ENCODE data around the gene LOX. TPM values are rescaled to one million over a fixed set of nuclear protein-coding genes. Genes with fewer than 3 reads are reported as not detected.
A peak's percentile ranks its signal among the peaks of the same experiment; 100 is the strongest.

Gene LOX, protein sequence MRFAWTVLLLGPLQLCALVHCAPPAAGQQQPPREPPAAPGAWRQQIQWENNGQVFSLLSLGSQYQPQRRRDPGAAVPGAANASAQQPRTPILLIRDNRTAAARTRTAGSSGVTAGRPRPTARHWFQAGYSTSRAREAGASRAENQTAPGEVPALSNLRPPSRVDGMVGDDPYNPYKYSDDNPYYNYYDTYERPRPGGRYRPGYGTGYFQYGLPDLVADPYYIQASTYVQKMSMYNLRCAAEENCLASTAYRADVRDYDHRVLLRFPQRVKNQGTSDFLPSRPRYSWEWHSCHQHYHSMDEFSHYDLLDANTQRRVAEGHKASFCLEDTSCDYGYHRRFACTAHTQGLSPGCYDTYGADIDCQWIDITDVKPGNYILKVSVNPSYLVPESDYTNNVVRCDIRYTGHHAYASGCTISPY
- polyA plus RNA-seq (0.06 and 0.52 TPM in 2 replicates), polyA minus RNA-seq (under 0.01 and 0.35 TPM in 2 replicates)

DNA sequence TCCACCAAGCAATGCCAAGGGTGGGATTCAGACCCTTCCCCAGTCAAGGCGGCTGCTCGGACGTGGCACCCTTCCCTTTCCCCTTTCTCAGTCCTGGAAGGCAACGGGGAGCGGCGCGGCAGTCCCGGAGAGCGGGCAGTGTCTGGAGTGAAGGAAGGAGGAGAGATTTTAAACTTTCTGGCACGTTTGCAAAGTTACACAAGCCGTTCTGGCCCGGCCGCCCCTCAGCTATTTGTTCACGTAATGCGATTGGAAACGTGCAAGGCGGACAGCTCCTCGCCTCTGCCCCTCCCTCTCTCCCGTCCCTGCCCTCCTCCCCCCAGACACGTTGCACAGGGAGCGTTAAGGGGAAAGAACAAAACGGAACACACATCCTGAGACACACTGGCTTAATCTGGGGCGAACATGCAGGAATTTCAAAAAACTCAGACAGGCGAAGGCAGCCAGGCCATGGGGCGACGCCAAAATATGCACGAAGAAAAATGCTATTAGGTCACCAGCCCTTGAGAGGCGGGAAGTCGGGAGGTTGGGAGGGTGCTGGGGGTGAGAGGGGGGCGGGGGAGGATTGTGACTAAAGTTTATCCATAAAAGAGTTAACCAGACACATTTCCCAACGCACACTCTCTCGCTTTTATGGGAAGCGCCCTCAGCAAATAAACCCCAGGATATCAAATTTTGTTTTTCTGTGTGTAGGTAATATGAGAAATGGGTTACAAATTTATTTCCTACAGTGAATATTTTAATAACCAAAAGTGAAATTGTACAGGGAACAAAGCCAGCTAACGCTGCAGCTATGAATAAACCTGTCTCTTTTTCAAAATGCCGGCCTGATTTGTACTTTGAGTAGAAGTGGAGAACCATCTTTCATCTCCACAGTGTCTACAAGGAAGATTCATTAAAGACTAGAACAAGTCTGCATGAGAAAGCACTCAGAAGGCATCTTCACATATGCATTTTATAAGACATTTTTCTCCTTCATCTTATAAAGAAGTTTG, at the start of gene LOX:
TSS of gene LOX (minus strand) at position 144 of the 995 bp plus-strand sequence. CDS start 274 bp downstream, outside the sequence.
- Histone ChIP-seq H3K79me2 (replicated peaks; ENCODE audit: insufficient read depth, low read length) (no peaks in the 10 kb centered on the region), H3K4me3 (ENCODE audit: low read length) (peak within 1 kb of the TSS; percentile 75), H2AFZ (ENCODE audit: low read depth, low read length) (peak within 1 kb of the TSS; percentile 14), H3K9ac (ENCODE audit: low read length) (peak within 1 kb of the TSS; percentile 55), H3K36me3 (ENCODE audit: insufficient read depth, low read length) (no peaks in the 10 kb centered on the region), H3K27ac (ENCODE audit: low read length) (no peak within 1 kb of the TSS), H3K9me3 (ENCODE audit: low read length) (no peaks in the 10 kb centered on the region), H3F3A (ENCODE audit: insufficient read depth, low read length, poor library complexity, severe bottlenecking) (no peaks in the 10 kb centered on the region), H3K9me2 (ENCODE audit: insufficient read depth, low read length) (no peaks in the 10 kb centered on the region), H3K4me2 (ENCODE audit: low read length) (peak within 1 kb of the TSS; percentile 76), H3K27me3 (ENCODE audit: insufficient read depth, low read depth, low read length) (peaks cover 39% of the 10 kb centered on the region), H4K20me1 (ENCODE audit: insufficient read depth) (no peaks in the 10 kb centered on the region)
- no peak for TF ChIP-seq SMC3 (conservative IDR thresholded peaks at IDR 0.05; ENCODE audit: poor library complexity)
- no peak for TF ChIP-seq EP300 (conservative IDR thresholded peaks at IDR 0.05; ENCODE audit: poor library complexity, severe bottlenecking)
- no peak for TF ChIP-seq CTCF (IDR thresholded peaks at IDR 0.05; ENCODE audit: poor library complexity, severe bottlenecking)
- no peak for TF ChIP-seq RAD21 (conservative IDR thresholded peaks at IDR 0.05)
- no peak for TF ChIP-seq REST (IDR thresholded peaks at IDR 0.05; ENCODE audit: borderline replicate concordance)
- TF ChIP-seq TAF1 (IDR thresholded peaks at IDR 0.05; ENCODE audit: low read depth), result no peak
- TF ChIP-seq EZH2 (IDR thresholded peaks at IDR 0.05; ENCODE audit: borderline replicate concordance, insufficient read depth, low read length, poor library complexity, severe bottlenecking), result no peak
- no peak for TF ChIP-seq POLR2AphosphoS5 (IDR thresholded peaks at IDR 0.05)
- no peak for TF ChIP-seq MXI1 (conservative IDR thresholded peaks at IDR 0.05; ENCODE audit: poor library complexity, severe bottlenecking)

DNA sequence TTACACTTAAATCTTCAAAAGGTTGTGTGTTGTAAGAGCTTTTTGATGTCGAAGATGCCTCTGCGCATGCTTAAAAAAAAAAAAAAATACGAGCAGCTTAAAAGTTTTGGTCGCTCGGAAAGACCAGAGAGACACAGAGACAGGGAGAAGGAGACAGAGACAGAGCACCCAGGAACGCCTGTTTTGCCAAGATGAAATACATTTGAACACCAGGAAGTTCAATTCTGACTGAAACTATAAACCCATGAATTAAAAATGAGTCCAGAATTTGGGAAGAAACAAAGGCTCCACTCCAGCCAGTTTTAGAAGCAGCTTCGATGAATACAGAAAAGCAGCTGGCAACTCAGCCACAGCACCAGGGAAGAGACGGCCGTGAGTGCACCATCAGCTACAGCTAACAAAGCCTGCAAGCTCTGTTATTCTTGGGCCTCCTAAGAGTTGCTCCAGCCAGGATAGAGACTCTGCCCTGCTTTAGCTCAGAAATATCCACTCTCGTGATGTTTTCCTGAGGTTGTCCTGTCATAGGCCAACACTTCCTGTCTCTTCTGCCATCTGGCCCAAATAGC, 48.8 kb upstream of the LOX start:
- no peak overlapping the region for H3K4me3 ChIP-seq (ENCODE audit: low read length)
- no peaks in the 10 kb centered on the region for H3K9me3 ChIP-seq (ENCODE audit: low read length)
- no peaks in the 10 kb centered on the region for H3K79me2 ChIP-seq (replicated peaks; ENCODE audit: insufficient read depth, low read length)
- no peak overlapping the region for H3K27ac ChIP-seq (ENCODE audit: low read length)
- no peak overlapping the region for H3K9ac ChIP-seq (ENCODE audit: low read length)
- no peak overlapping the region for H3K4me2 ChIP-seq (ENCODE audit: low read length)
- no peaks in the 10 kb centered on the region for H3K36me3 ChIP-seq (ENCODE audit: insufficient read depth, low read length)
- no peaks in the 10 kb centered on the region for H4K20me1 ChIP-seq (ENCODE audit: insufficient read depth)
- H3K9me2 ChIP-seq (ENCODE audit: insufficient read depth, low read length), result no peaks in the 10 kb centered on the region
- no peak overlapping the region for H2AFZ ChIP-seq (ENCODE audit: low read depth, low read length)
- no peaks in the 10 kb centered on the region for H3F3A ChIP-seq (ENCODE audit: insufficient read depth, low read length, poor library complexity, severe bottlenecking)
- TF ChIP-seq CTCF (IDR thresholded peaks at IDR 0.05; ENCODE audit: poor library complexity, severe bottlenecking) (no peak), POLR2AphosphoS5 (IDR thresholded peaks at IDR 0.05) (no peak), EZH2 (IDR thresholded peaks at IDR 0.05; ENCODE audit: borderline replicate concordance, insufficient read depth, low read length, poor library complexity, severe bottlenecking) (no peak), TAF1 (IDR thresholded peaks at IDR 0.05; ENCODE audit: low read depth) (no peak), EP300 (conservative IDR thresholded peaks at IDR 0.05; ENCODE audit: poor library complexity, severe bottlenecking) (no peak), REST (IDR thresholded peaks at IDR 0.05; ENCODE audit: borderline replicate concordance) (no peak), RAD21 (conservative IDR thresholded peaks at IDR 0.05) (no peak), SMC3 (conservative IDR thresholded peaks at IDR 0.05; ENCODE audit: poor library complexity) (no peak), MXI1 (conservative IDR thresholded peaks at IDR 0.05; ENCODE audit: poor library complexity, severe bottlenecking) (no peak)
- no peaks in the 10 kb centered on the region for H3K27me3 ChIP-seq (ENCODE audit: insufficient read depth, low read depth, low read length)

All from neural cell (in vitro differentiated cells).